ENCODE data around the gene URM1. TPM values are rescaled to one million over a fixed set of nuclear protein-coding genes. Genes with fewer than 3 reads are reported as not detected.

The URM1 gene
- polyA plus RNA-seq, 1 donor from 2014 or later: 80.8 TPM

- Histone ChIP-seq H3K36me3 (ENCODE audit: insufficient read depth, low read length) (no peaks in the 10 kb centered on the region), H3K27ac (ENCODE audit: low read length) (no peak overlapping the region), H3K9me2 (ENCODE audit: insufficient read depth, low read length) (no peaks in the 10 kb centered on the region), H3F3A (ENCODE audit: insufficient read depth, low read length, poor library complexity, severe bottlenecking) (no peaks in the 10 kb centered on the region), H3K27me3 (ENCODE audit: insufficient read depth, low read depth, low read length) (no peaks in the 10 kb centered on the region), H3K4me2 (ENCODE audit: low read length) (no peak overlapping the region), H3K9ac (ENCODE audit: low read length) (no peak overlapping the region), H3K4me3 (ENCODE audit: low read length) (no peak overlapping the region), H3K79me2 (replicated peaks; ENCODE audit: insufficient read depth, low read length) (no peaks in the 10 kb centered on the region), H3K9me3 (ENCODE audit: low read length) (no peaks in the 10 kb centered on the region), H4K20me1 (ENCODE audit: insufficient read depth) (no peaks in the 10 kb centered on the region), H2AFZ (ENCODE audit: low read depth, low read length) (no peak overlapping the region)
- TF ChIP-seq SMC3 (conservative IDR thresholded peaks at IDR 0.05; ENCODE audit: poor library complexity) (no peak), RAD21 (conservative IDR thresholded peaks at IDR 0.05) (no peak)
Measured at GRCh38 chr9:128428644-128429512, 57.7 kb downstream of the URM1 start.

- Histone ChIP-seq H3K9me2 (ENCODE audit: insufficient read depth, low read length) (no peaks in the 10 kb centered on the region), H3K36me3 (ENCODE audit: insufficient read depth, low read length) (no peaks in the 10 kb centered on the region), H3K4me3 (ENCODE audit: low read length) (no peak overlapping the region), H3K4me2 (ENCODE audit: low read length) (no peak overlapping the region), H3K79me2 (replicated peaks; ENCODE audit: insufficient read depth, low read length) (no peaks in the 10 kb centered on the region), H3K27ac (ENCODE audit: low read length) (no peak overlapping the region), H3F3A (ENCODE audit: insufficient read depth, low read length, poor library complexity, severe bottlenecking) (no peaks in the 10 kb centered on the region), H3K9ac (ENCODE audit: low read length) (no peak overlapping the region), H3K9me3 (ENCODE audit: low read length) (no peaks in the 10 kb centered on the region), H2AFZ (ENCODE audit: low read depth, low read length) (no peak overlapping the region), H4K20me1 (ENCODE audit: insufficient read depth) (no peaks in the 10 kb centered on the region), H3K27me3 (ENCODE audit: insufficient read depth, low read depth, low read length) (no peaks in the 10 kb centered on the region)
- TF ChIP-seq MXI1 (conservative IDR thresholded peaks at IDR 0.05; ENCODE audit: poor library complexity, severe bottlenecking) (no peak), POLR2AphosphoS5 (IDR thresholded peaks at IDR 0.05) (no peak), SMC3 (conservative IDR thresholded peaks at IDR 0.05; ENCODE audit: poor library complexity) (no peak), RAD21 (conservative IDR thresholded peaks at IDR 0.05) (no peak), REST (IDR thresholded peaks at IDR 0.05; ENCODE audit: borderline replicate concordance) (no peak), EZH2 (IDR thresholded peaks at IDR 0.05; ENCODE audit: borderline replicate concordance, insufficient read depth, low read length, poor library complexity, severe bottlenecking) (no peak), CTCF (IDR thresholded peaks at IDR 0.05; ENCODE audit: poor library complexity, severe bottlenecking) (no peak), EP300 (conservative IDR thresholded peaks at IDR 0.05; ENCODE audit: poor library complexity, severe bottlenecking) (no peak), TAF1 (IDR thresholded peaks at IDR 0.05; ENCODE audit: low read depth) (no peak)
Measured at GRCh38 chr9:128429513-128430086, 58.4 kb downstream of the URM1 start.
